GM18508 (cell line): Measurements from ENCODE around the gene WDR90.

Source experiments
- ATAC-seq: cut with Tn5 transposase; IDR thresholded peaks from one replicate; pipeline ENCODE4 v1.9.1; 2021; ENCODE audit warnings: moderate number of reproducible peaks; ENCODE audit not compliant: insufficient read depth, unreplicated experiment

Gene WDR90

DNA sequence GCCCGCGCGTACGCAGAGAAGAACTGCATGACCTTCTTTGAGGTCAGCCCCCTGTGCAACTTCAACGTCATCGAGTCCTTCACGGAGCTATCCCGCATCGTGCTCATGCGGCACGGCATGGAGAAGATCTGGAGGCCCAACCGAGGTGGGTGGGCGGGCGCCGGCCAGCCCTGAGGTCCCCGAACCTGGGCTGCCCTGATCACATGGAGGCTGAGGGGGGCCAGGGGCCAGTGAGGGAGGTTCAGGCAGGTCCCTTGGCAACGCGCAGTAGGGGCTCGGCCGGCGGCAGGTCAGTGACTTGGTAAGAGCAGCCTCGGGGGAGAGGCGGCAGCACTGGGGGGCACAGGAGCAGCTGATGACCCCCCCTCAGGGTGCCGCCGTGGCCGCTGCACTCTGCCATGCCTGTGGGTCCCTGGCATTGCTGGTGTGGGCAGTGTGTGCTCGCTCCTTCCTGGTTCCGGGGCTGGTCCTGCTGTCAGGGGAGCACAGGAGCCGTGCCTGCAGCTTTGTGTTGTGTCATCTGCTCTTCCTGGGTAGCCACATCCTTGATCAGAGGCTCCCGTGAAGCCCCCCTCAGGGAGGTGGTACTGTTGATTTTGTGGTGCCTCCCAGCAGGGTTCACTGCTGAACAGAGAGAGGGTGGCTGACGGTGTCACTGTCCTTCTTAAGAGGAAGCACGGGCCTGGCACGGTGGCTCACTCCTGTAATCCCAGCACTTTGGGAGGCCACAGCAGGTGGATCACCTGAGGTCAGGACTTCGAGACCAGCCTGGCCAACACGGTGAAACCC, 23.0 kb upstream of the WDR90 start:
- no peak for ATAC-seq

DNA sequence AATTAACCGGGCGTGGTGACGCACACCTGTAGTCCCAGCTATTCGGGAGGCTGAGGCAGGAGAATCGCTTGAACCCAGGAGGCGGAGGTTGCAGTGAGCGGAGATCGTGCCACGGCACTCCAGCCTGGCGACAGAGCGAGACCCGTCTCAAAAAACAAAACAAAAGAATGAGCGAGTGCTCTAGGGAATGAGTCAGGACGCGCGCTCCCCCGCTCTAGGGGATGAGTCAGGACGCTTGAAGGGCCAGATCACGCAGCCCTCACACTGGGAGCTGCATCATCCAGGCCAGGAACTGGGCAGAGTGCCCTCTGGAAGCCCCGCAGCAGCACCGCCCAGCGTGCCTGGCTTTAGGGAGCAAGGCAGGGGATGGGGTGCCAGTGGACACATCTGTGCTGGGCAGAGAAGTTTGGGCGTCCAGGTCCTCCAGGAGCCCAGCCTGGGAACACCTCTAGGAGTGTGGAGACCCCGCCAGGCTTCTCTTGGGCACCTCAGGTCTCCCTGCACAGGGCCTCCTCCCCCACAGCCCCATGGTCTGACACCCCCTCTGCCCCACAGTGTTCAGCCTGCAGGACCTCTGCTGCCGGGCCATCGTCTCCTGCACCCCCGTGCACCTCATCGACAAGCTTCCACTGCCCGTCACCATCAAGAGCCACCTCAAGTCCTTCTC, 22.2 kb upstream of the WDR90 start:
- ATAC-seq, result no peak

DNA sequence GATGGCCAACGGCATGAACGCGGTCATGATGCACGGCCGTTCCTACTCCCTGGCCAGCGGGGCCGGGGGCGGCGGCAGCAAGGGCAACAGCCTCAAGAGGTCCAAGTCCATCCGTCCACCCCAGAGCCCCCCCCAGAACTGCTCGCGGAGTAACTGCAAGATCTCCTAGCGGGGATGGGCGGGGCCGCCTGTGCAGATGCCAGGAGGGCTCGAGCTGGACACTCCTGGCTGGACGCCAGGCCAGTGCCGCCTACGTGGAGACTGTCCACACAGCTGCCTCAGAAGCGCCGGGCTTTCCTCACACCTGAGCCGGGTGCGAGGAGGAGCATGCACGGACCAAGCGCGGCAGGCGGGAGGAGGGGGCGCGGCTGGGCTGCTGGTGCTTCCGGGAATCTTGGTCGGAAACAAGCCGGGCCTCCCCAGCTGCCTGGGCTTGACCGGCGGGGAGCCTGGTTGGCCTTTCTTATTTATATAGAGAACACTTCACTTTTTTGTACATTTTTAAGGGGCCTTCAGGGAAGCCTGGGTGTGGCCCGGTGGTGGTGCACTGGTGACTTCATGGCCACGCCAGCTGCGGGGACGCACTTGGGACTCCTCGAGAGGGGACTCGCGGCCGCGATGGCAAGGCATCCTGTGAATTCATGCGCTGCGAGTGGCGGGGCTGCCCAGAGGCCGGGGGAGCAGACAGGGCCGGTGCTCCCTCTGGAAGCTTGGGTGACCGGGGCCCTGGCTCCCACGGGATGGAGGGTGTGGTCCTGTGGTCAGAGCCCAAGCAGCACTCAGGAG, 21.5 kb upstream of the WDR90 start:
- ATAC-seq, result no peak

DNA sequence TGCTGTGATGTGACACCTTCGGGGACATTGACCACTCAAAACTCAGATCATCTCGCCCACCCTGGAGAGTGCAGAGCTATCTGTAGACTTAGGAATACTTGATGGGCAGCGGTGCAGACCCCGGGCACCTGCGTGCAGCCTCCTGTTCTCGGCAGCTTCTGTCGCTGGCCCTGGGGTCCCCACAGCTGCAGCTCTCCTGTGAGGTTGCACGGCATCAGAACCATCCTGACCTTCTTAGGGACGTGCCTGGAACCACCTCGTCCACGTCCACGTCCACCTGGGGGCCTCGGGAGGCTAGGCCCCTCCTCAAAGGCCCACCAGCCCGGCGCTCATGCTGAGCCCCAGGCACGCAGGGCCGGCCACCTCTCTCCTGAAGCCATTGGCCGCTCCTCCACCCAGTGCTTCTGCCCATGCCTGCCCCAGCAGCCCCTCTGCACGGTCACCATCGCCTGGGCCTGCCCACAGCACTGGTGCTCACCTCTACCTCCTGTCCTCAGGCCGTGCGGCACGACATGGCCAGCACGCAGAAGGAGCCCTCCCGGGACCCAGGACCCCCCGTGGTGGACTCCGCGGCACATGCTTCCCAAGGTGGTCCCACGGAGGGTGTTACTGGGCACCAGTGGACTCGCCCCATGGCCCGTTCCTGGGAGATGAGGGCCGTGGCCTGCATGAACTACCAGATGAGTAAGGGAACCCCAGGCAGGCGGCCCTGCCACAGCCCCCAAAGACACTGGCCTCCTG, 20.7 kb upstream of the WDR90 start:
- no peak for ATAC-seq

DNA sequence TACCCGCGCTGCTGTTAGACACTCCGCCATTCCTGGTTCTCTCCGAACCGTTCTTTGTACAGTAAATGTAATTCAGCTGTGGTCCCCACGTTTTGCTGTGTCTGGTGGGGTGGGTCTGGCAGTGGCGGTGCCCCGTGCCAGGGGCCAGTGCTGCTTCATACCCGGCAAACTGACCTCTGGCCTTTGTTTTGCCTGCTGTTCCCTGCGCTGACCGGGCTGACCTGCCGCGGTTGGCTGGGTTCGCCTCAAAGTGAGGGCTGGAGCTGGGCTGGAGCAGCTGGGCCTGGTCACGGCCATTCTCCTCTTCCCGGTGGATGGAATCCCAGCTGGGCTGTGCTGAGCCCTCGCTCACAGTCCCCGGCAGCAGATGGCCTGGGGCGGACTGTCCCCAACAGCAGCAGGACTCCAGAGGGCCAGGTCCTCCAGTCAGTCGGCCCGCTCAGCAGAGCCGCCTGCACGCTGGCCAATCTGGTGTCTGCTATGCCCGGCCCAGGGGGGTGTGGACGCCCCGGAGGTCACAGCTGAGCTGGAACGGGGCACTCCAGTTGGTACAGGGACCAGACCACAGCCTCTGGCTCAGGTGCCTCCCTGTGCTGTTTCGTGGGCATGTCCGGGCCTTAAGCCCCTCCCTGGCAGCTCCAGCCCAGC, 19.9 kb upstream of the WDR90 start:
- no peak for ATAC-seq

DNA sequence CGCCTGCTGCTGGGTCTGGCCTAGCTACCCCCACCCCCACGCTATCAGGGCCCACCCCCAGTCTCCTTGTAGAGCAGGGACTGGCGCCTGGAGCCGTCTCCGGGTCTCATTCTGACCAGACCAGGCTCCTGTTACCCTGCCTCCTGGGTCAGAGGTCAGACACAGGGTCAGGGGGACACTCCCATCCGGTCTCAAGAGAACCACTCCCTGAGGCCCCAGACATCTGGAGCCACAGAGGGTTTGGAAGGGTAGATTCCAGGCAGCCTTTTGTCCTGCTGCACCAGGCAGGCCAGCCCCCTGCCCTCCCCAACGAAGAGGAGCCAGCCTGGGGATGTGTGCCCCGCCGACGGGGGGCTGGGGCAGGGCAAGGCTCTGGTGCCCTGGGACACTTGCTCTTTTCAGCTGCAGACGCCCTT, 19.3 kb upstream of the WDR90 start:
- no peak for ATAC-seq

DNA sequence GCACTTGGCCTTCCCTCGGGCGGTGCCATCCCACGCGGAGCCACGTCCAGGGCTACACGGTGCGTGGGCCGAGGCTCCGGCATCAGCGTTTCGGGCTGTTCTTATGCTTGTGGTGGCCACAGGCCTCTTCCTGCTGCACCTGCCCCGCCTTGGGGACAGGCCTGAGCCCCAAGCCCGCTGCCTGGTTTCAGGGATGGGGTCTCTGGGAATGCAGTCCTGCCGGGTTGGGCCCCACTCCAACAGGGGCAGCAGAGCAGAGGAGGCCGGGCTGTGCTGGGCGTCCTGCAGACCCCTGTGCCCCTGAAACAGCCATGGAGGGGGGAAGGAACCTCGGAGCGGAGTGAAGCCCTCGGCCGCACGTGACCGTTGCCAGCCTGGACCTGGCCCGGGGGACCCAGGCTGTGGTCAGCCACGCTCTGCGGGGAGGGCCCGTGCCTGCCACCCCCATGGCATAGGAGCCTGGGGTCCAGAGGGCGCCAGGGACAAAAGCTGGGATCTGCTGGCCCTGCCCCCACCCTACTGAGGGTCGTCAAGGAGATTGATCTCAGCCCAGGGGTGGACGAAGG, 18.8 kb upstream of the WDR90 start:
- ATAC-seq, result no peak

DNA sequence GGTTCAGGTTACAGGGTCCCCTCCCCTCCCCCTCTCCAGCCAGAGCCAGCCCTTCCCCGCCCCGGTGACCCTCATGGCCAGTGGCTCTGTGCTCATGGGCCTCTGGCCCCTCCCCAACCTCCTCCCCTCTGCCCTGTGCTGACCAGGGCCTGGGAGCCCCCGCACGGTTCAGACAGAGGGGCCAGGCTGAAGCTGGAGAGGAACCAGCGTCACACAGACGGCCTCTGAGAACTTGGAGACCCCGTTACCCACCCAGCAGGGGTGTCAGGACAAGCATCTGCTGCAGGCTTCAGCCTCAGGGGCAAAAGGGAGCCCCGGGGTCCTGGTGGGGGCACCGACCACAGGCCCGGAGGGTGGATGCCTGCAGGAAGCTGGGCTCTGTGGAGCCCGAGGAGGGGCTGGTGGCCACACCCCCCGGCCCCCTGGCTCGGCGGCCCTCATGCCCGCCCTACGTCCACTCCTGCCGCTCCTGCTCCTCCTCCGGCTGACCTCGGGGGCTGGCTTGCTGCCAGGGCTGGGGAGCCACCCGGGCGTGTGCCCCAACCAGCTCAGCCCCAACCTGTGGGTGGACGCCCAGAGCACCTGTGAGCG, 18.3 kb upstream of the WDR90 start, which contains the start of gene WFIKKN1:
Gene WFIKKN1 (plus strand): TSS at position 171 of the 591 bp plus-strand sequence. CDS start 269 bp downstream, at position 440.
- ATAC-seq, result no peak

DNA sequence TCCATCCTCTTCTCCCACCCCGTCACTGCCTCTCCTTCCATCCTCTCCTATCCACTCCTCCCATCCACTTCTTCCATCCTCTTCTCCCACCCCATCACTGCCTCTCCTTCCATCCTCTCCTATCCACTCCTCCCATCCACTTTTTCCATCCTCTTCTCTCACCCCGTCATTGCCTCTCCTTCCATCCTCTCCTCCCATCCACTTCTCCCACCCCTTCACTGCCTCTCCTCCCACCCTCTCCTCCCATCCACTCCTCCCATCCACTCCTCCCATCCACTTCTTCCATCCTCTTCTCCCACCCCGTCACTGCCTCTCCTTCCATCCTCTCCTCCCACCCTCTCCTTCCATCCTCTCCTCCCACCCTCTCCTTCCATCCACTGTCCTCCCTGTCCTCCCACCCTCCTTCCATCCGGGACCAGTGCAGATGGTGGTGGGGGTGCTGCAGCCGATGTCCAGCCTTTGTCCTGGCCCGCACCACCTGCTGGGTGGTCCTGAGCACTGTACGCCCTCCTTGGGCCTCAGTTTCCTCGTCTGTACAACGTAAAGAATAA, 17.3 kb upstream of the WDR90 start:
- ATAC-seq, result no peak

DNA sequence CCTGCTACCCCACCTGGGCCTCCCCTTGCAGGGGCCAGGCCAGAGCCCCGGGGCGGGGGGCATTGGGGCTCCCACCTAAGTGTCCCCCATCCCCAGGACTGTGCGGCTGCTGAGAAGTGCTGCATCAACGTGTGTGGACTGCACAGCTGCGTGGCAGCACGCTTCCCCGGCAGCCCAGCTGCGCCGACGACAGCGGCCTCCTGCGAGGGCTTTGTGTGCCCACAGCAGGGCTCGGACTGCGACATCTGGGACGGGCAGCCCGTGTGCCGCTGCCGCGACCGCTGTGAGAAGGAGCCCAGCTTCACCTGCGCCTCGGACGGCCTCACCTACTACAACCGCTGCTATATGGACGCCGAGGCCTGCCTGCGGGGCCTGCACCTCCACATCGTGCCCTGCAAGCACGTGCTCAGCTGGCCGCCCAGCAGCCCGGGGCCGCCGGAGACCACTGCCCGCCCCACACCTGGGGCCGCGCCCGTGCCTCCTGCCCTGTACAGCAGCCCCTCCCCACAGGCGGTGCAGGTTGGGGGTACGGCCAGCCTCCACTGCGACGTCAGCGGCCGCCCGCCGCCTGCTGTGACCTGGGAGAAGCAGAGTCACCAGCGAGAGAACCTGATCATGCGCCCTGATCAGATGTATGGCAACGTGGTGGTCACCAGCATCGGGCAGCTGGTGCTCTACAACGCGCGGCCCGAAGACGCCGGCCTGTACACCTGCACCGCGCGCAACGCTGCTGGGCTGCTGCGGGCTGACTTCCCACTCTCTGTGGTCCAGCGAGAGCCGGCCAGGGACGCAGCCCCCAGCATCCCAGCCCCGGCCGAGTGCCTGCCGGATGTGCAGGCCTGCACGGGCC, 16.5 kb upstream of the WDR90 start:
- no peak for ATAC-seq

DNA sequence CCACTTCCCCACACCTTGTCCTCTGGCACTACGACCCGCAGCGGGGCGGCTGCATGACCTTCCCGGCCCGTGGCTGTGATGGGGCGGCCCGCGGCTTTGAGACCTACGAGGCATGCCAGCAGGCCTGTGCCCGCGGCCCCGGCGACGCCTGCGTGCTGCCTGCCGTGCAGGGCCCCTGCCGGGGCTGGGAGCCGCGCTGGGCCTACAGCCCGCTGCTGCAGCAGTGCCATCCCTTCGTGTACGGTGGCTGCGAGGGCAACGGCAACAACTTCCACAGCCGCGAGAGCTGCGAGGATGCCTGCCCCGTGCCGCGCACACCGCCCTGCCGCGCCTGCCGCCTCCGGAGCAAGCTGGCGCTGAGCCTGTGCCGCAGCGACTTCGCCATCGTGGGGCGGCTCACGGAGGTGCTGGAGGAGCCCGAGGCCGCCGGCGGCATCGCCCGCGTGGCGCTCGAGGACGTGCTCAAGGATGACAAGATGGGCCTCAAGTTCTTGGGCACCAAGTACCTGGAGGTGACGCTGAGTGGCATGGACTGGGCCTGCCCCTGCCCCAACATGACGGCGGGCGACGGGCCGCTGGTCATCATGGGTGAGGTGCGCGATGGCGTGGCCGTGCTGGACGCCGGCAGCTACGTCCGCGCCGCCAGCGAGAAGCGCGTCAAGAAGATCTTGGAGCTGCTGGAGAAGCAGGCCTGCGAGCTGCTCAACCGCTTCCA, 15.7 kb upstream of the WDR90 start:
- no peak for ATAC-seq

DNA sequence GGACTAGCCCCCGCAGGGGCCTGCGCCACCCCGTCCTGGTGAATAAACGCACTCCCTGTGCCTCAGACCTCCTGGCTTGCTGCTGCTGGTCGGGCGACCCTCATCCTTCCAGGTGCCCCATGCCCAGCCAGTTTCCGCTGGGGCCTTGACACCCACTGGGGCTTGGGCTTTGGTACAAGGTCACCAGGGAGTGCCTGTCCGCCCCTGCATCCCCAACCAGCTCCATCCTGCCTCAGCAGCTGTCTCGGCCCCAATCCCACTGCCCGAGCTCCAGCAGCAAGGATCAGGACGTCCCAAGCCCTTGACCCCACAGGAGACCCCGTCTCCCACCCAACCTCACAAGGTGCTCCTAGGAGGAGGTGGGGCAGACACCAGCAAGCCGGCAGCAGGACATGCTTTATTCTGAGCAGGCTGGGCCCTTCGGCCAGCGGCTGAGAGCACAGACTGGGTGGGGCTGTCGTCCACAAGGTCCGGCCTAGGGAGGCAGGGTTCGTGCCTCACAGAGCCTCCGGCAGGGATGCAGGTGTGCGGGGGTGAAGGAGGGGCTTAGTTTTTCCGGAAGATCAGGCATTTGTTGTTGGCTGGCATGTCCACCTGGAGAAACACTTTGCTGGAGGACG, 15.0 kb upstream of the WDR90 start:
- no peak for ATAC-seq

DNA sequence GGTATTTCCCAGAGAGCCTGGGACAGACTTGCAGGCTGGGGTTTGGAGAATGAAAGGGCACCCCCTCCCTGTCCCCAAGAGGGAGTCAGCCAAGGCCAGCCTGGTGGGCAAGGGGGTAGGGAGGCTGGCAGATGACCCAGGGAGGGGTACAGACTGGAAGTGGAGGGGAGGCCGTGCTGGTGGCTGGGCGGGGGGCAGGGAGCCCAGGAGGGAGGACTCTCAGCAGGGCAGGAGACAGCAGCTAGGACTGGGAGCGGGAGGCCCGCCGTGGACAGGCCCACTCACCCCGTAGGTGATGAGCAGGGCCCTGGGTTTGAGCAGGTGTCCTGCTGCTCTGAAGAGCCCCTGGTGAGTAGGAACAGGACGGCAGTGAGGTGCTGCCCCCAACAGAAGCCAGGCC, 14.2 kb upstream of the WDR90 start:
- ATAC-seq, result no peak

DNA sequence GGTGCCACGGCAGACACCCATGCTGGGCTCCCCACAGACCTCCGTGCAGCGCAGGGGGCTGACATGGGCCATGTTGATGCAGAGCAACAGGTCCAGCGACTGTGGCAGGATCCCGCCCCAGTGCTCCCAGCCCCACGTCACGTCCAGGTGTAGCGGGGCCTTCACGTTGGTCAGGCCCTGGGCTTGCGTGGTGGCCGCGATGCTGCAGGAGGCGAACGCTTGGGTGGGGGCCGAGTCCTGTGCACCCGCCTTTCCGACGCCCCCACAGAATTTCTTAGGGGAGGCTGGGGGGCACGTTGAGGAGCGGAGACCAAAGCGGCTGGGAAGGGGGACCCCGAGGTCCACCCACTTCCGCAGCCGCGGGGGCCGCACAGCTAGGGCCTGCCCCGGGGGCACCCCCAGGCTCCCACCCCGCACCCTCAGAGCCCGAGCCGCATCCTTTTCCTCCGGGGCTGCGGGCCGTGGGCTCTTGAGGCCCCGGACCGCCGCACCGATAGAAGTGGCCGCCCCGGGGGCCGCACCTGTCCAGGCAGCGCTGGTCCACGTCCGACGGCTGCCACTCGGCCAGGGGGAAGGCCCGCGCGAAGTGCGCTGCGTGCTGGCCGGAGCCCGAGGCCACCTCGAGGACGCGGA, 13.5 kb upstream of the WDR90 start:
- no peak for ATAC-seq

DNA sequence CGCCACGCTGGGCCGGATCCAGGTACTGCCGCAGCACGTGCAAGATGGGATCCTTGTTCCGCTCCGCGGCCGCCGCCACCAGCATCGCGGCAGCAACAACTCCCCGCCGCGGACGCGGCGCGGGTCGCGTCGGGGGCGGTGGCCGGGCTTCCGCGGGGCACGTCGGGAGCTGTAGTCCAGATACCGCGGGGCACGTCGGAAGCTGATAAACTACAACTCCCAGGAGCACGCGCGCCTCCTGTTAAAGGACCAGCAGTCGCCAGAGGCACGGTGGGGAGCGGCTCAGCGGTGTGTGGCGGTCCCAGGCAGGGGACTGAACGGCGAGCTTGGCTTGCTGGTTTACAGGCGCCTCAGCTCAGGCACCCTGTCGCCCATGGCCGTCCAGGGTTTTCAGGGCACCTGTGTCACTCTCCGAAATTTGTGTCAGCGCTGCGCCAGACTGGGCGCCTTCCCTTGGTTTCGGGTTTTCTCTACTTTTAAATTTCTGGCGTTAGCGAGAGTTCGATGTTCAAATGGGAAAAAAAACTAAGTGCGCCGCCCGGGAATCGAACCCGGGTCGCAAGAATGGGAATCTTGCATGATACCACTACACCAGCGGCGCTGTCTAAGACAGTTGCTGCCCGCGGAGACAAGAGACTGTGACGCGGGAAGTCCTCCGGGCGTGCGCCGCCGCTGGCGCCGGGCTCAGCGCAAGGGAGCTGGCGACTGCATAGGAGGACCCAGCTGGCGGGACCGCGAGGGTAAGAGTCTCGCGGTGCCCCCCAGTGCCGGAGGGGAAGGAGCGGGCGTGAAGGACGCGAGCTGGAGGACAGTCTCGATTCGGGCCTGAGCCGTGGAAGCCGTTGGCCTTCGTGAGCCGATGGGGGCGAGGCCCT, 12.7 kb upstream of the WDR90 start, which contains the start of gene METTL26:
Gene METTL26 (minus strand): TSS at position 100 of the 875 bp plus-strand sequence. CDS start 15 bp downstream, at position 85.
- ATAC-seq, result peak; percentile 48
